NT2/D1 (cell line): ENCODE results near the gene CCDC197.

Experiments used
- SUZ12 ChIP-seq: IDR thresholded peaks from 2 replicates; pipeline ENCODE4 v1.6.1; 2011; ENCODE audit not compliant: insufficient read length, insufficient read depth; ENCODE audit errors: extremely low read depth
- ZNF274 ChIP-seq: IDR thresholded peaks from 2 replicates; pipeline ENCODE4 v1.6.1; 2011; ENCODE audit warnings: mild to moderate bottlenecking, low read depth, low read length

- TF ChIP-seq ZNF274: no peak
- TF ChIP-seq SUZ12: no peak
Measured at GRCh38 chr14:93955850-93956481, 41.1 kb upstream of the CCDC197 start.
